GM12878 (cell line): Measurements from ENCODE around the gene JADE1. TPM values are rescaled to one million over a fixed set of nuclear protein-coding genes. Genes with fewer than 3 reads are reported as not detected.

Source experiments
- ATF7 ChIP-seq: fragments of 450-650 bp; IDR thresholded peaks from 2 replicates; pipeline ENCODE4 v1.6.1; 2016; ENCODE audit warnings: low read depth, mild to moderate bottlenecking
- BCL11A ChIP-seq: IDR thresholded peaks from 2 replicates; pipeline ENCODE4 v1.6.1; 2011; ENCODE audit warnings: low read depth, low read length
- BHLHE40 ChIP-seq, 2 experiments: fragments of 450-650 bp in 1 of 2; IDR thresholded peaks; 2 replicates each; pipeline ENCODE4 v1.6.1; 2011 to 2017; ENCODE audit warnings: low read depth in 2 of 2, borderline replicate concordance in 1 of 2, improper control_type of control experiment in 1 of 2, low read length in 1 of 2, mild to moderate bottlenecking in 1 of 2
- CBX5 ChIP-seq: sonication (generic); IDR thresholded peaks from 2 replicates; pipeline ENCODE4 v1.6.1; 2016; ENCODE audit warnings: low read depth, moderate library complexity, mild to moderate bottlenecking, inconsistent platforms
- CHD2 ChIP-seq: IDR thresholded peaks from 2 replicates; pipeline ENCODE4 v1.6.1; 2011; ENCODE audit warnings: low read depth, low read length, improper control_type of control experiment, borderline replicate concordance
- EED ChIP-seq: sonication (generic); IDR thresholded peaks from 2 replicates; pipeline ENCODE4 v1.6.1; 2016; ENCODE audit warnings: antibody characterized with exemption, low read depth
- EP300 ChIP-seq, 2 experiments: fragments of 150-350 bp in 1 of 2; IDR thresholded peaks; 2 replicates each; pipeline ENCODE4 v1.6.1; 2011 to 2012; ENCODE audit warnings: low read depth in 2 of 2, low read length in 2 of 2, borderline replicate concordance in 1 of 2, improper control_type of control experiment in 1 of 2, inconsistent platforms in 1 of 2; ENCODE audit not compliant: control insufficient read depth in 1 of 2
- KAT2A ChIP-seq: conservative IDR thresholded peaks from 2 replicates; pipeline ENCODE4 v1.6.1; 2011; ENCODE audit warnings: low read depth, low read length; ENCODE audit not compliant: control insufficient read depth
- MAX ChIP-seq: IDR thresholded peaks from 2 replicates; pipeline ENCODE4 v1.6.1; 2012; ENCODE audit warnings: low read depth, low read length, improper control_type of control experiment
- MLLT1 ChIP-seq: fragments of 450-650 bp; IDR thresholded peaks from 2 replicates; pipeline ENCODE4 v1.6.1; 2016; ENCODE audit warnings: mild to moderate bottlenecking
- PAX5 ChIP-seq: IDR thresholded peaks from 2 replicates; pipeline ENCODE4 v1.6.1; 2011; ENCODE audit warnings: low read depth, low read length, borderline replicate concordance
- PBX3 ChIP-seq: IDR thresholded peaks from 2 replicates; pipeline ENCODE4 v1.6.1; 2011; ENCODE audit warnings: mild to moderate bottlenecking, low read depth, low read length, moderate library complexity; ENCODE audit not compliant: insufficient replicate concordance
- POU2F2 ChIP-seq: IDR thresholded peaks from 3 replicates; pipeline ENCODE4 v1.6.1; 2011; ENCODE audit warnings: low read depth, mild to moderate bottlenecking, low read length, borderline replicate concordance
- RUNX3 ChIP-seq: IDR thresholded peaks from 2 replicates; pipeline ENCODE4 v1.6.1; 2012; ENCODE audit warnings: low read length, inconsistent platforms
- SPI1 ChIP-seq: IDR thresholded peaks from 2 replicates; pipeline ENCODE4 v1.6.1; 2011; ENCODE audit warnings: low read depth, mild to moderate bottlenecking, low read length, moderate library complexity, borderline replicate concordance; ENCODE audit not compliant: insufficient read depth
- TCF3 ChIP-seq: IDR thresholded peaks from 2 replicates; pipeline ENCODE4 v1.6.1; 2012; ENCODE audit warnings: low read depth, mild to moderate bottlenecking, low read length, borderline replicate concordance; ENCODE audit not compliant: insufficient read depth
- WRNIP1 ChIP-seq: IDR thresholded peaks from 2 replicates; pipeline ENCODE4 v1.6.1; 2011; ENCODE audit warnings: low read depth, low read length, improper control_type of control experiment, borderline replicate concordance
- ZBED1 ChIP-seq: IDR thresholded peaks from 2 replicates; pipeline ENCODE4 v1.6.1; 2016; ENCODE audit warnings: borderline replicate concordance
- ZNF592 ChIP-seq: fragments of 450-650 bp; IDR thresholded peaks from 2 replicates; pipeline ENCODE4 v1.6.1; 2017; ENCODE audit warnings: mild to moderate bottlenecking, moderate library complexity
- polyA plus RNA-seq, 11 experiments: library from polyadenylated mRNA; depleted of rRNA in 4 of 11; unstranded in 6 of 11; stranded (reverse) in 5 of 11; fragments of >200 nt; fragmentation: Nextera tagmentation in 4 of 11; fragmentation: Illumina TruSeq in 1 of 11; extraction: Ambion mirVana in 4 of 11; extraction: Trizol in 1 of 11; gene quantifications; 1 replicate in 1 of 11; 2 replicates in 10 of 11; pipeline versions ENCODE4 v1.2.1 to v1.2.3, GENCODE V29; 2011 to 2016; ENCODE audit warnings: inconsistent platforms in 2 of 11, missing spikeins in 2 of 11, low read depth in 1 of 11
- total RNA-seq, 4 experiments: library from RNA; depleted of rRNA in 3 of 4; stranded (reverse); fragments of >200 nt in 3 of 4; fragmentation: Illumina TruSeq in 1 of 4; extraction: Trizol in 1 of 4; gene quantifications; 2 replicates each; pipeline versions ENCODE4 v1.2.1 to v1.2.3, GENCODE V29; 2013 to 2021

JADE1 gene
- total and polyA plus RNA-seq, 10 of the 15 experiments (the other 5 are each of a cell fraction or from before 2014, with no cell fraction given): 5.9 to 27.2 (median 15.8) TPM

- TF ChIP-seq ZNF592 (no peak), EED (0 out of 2 replicates have a peak, but pooled peaks have one; percentile 13), TCF3 (no peak), MAX (no peak), POU2F2 (peak; percentile 25; the same call in 1 of the 3 replicates), MLLT1 (peak; percentile 63; the same call in 1 of the 2 replicates), BCL11A (peak; percentile 57), ATF7 (peak; percentile 84), ZBED1 (peak; percentile 32; the same call in 1 of the 2 replicates), WRNIP1 (no peak), SPI1 (peak; percentile 97), CHD2 (peak; percentile 42; the same call in 1 of the 2 replicates), RUNX3 (peak; percentile 83), CBX5 (peak; percentile 69; the same call in 1 of the 2 replicates), KAT2A (no peak), BHLHE40 (IDR thresholded peaks at IDR 0.05; ENCODE audit: borderline replicate concordance in 1 of 2, low read depth in 2 of 2, low read length in 1 of 2) (peak; percentile 65 to 66; a peak in 3 of 4 replicates), EP300 (IDR thresholded peaks at IDR 0.05; ENCODE audit: borderline replicate concordance in 1 of 2, control insufficient read depth in 1 of 2, low read depth in 2 of 2, low read length in 2 of 2) (peak; percentile 39 to 72; a peak in 3 of 4 replicates), PAX5 (peak; percentile 58; the same call in 1 of the 2 replicates), PBX3 (peak; percentile 19)
These were observed 107.3 kb downstream of the JADE1 start (continued) for GRCh38 chr4:128916832-128917231.
